ENCODE measurements around the gene C2CD3. TPM values are rescaled to one million over a fixed set of nuclear protein-coding genes. Genes with fewer than 3 reads are reported as not detected.

Gene C2CD3
- total RNA-seq, 2 experiments from 2014 or later = 31.9 to 35.1 TPM

DNA sequence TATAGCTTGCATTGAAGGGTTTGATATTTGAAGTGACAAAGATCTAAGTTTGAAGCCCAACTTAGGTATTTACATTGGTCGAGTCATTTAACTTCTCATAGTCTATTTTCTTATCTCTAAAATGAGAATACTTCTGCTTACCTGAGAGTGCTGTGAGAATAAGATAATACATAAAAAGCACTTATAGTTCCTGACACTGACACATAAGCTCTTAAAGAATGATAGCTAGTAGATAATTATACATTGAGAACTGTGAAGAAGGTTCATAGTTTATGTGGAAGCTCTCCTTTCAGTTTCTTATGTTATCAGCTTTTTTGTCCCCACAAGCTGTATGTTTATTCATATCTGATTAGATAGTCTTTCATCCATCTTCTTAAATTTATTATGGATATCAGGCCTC, 5.1 kb upstream of the C2CD3 start:
- CTCF ChIA-PET = no interaction called here
- intact Hi-C loops (cut with DNase I, micrococcal nuclease) = loop anchor here in 1 of 2 experiments (10.0 kb wide), 1 partner anchor 1639 kb away; the partner anchor contains the start of gene UVRAG
- Mint-ChIP-seq H3K4me1 (ENCODE audit: low read depth) (peaks cover 25% of the 10 kb centered on the region), H3K27ac (no peak overlapping the region), H3K36me3 (ENCODE audit: low read depth) (peaks cover 16% of the 10 kb centered on the region), H3K9me3 (no peaks in the 10 kb centered on the region), H3K27me3 (no peaks in the 10 kb centered on the region), H3K4me3 (no peak overlapping the region)
- Histone ChIP-seq H3K27ac (ENCODE audit: low read depth in 1 of 2, low read length in 2 of 2) (no peak overlapping the region), H3K4me1 (ENCODE audit: insufficient read depth, low read length) (peaks cover 13% of the 10 kb centered on the region), H3K27me3 (ENCODE audit: control insufficient read depth in 1 of 2, insufficient read depth in 2 of 2, low read length in 2 of 2) (no peaks in the 10 kb centered on the region), H3K9me3 (ENCODE audit: control insufficient read depth in 1 of 2, insufficient read depth in 1 of 2, low read length in 2 of 2) (no peaks in the 10 kb centered on the region), H3K4me3 (ENCODE audit: low read length) (no peak overlapping the region), H3K36me3 (ENCODE audit: insufficient read depth, low read length) (no peaks in the 10 kb centered on the region)
- ATAC-seq (ENCODE audit: poor library complexity) (no peak), DNase-seq (no peak)
- POLR2A ChIA-PET = no interaction called here
- TF ChIP-seq, protein P1, sequence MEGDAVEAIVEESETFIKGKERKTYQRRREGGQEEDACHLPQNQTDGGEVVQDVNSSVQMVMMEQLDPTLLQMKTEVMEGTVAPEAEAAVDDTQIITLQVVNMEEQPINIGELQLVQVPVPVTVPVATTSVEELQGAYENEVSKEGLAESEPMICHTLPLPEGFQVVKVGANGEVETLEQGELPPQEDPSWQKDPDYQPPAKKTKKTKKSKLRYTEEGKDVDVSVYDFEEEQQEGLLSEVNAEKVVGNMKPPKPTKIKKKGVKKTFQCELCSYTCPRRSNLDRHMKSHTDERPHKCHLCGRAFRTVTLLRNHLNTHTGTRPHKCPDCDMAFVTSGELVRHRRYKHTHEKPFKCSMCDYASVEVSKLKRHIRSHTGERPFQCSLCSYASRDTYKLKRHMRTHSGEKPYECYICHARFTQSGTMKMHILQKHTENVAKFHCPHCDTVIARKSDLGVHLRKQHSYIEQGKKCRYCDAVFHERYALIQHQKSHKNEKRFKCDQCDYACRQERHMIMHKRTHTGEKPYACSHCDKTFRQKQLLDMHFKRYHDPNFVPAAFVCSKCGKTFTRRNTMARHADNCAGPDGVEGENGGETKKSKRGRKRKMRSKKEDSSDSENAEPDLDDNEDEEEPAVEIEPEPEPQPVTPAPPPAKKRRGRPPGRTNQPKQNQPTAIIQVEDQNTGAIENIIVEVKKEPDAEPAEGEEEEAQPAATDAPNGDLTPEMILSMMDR (IDR thresholded peaks at IDR 0.05) = no peak

DNA sequence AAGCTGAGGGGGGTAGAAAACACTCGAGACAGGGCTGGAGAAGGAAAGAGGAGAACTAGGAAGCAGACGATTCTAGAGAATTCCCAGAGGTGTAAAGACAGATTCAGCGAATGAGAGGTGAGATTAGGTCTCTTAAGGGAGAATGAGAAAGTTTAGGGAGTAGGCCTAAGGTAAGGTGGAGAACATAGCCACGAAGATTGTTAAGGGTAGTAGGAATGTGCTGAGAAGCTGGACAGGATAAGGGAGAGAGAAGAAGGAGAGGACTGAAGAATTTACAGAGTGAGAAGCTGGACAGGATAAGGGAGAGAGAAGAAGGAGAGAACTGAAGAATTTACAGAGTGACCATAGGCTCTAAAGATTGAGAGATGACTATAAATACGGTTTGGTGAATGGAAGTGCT, 1.2 kb upstream of the C2CD3 start:
- DNase-seq (peak in 1 of 14 experiments; percentile 2), ATAC-seq (ENCODE audit: poor library complexity) (no peak)
- Histone ChIP-seq H3K36me3 (ENCODE audit: insufficient read depth, low read length) (peaks cover 13% of the 10 kb centered on the region), H3K27ac (ENCODE audit: low read depth in 1 of 2, low read length in 2 of 2) (no peak overlapping the region), H3K9me3 (ENCODE audit: control insufficient read depth in 1 of 2, insufficient read depth in 1 of 2, low read length in 2 of 2) (no peaks in the 10 kb centered on the region), H3K4me3 (ENCODE audit: low read length) (peak overlapping the region; percentile 90), H3K4me1 (ENCODE audit: insufficient read depth, low read length) (peaks cover 26% of the 10 kb centered on the region), H3K27me3 (ENCODE audit: control insufficient read depth in 1 of 2, insufficient read depth in 2 of 2, low read length in 2 of 2) (no peaks in the 10 kb centered on the region)
- H3K27me3 Mint-ChIP-seq = no peaks in the 10 kb centered on the region
- H3K27ac Mint-ChIP-seq = no peak overlapping the region
- TF ChIP-seq, protein P1 (IDR thresholded peaks at IDR 0.05) = no peak
- H3K9me3 Mint-ChIP-seq = no peaks in the 10 kb centered on the region
- ChIA-PET CTCF (no interaction called here), POLR2A (interaction anchor here (0.9 to 2.4 kb wide), 3 partner anchors 202 to 322 kb away, joined by 3 to 29 read pairs (median 10); partner anchors contain the start of gene LIPT2)
- H3K4me1 Mint-ChIP-seq (ENCODE audit: low read depth) = peaks cover 20% of the 10 kb centered on the region
- H3K4me3 Mint-ChIP-seq = no peak overlapping the region
- H3K36me3 Mint-ChIP-seq (ENCODE audit: low read depth) = peaks cover 16% of the 10 kb centered on the region
- intact Hi-C loops (cut with DNase I, micrococcal nuclease) = loop anchor here (1.0 to 10.0 kb wide), 15 partner anchors 57 to 1740 kb away; partner anchors contain the start of genes COA4 (in 2 of the 2), PAAF1 (in 2 of the 2), CLPB (in 1 of the 2) and FAM168A (in 1 of the 2)

DNA sequence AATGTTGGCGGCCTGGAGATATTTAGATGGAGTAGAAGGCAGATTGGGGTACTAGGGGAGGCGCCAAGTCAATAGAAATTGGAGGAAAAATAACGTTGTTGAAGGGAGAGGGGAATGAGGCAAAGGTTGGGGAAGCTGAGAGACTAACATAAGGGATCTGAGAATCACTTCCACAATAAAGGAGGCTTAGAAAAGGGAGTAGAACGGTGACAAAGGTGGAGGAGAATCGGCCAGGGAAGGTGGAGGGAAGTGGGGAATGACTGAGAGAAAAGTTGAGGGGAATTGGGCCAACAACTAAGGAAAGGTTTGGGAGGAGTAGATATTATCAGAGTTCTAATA, 797 bp upstream of the C2CD3 start:
- Mint-ChIP-seq H3K9me3 (no peaks in the 10 kb centered on the region), H3K4me1 (ENCODE audit: low read depth) (peaks cover 20% of the 10 kb centered on the region)

More for the DNA sequence above, 797 bp upstream of the C2CD3 start:
- Mint-ChIP-seq H3K27ac (no peak overlapping the region), H3K4me3 (no peak overlapping the region), H3K27me3 (no peaks in the 10 kb centered on the region), H3K36me3 (ENCODE audit: low read depth) (peaks cover 20% of the 10 kb centered on the region)
- CTCF ChIA-PET = no interaction called here
- H3K4me1 ChIP-seq (ENCODE audit: insufficient read depth, low read length) = peaks cover 26% of the 10 kb centered on the region
- POLR2A ChIA-PET = interaction anchor here (0.9 to 2.4 kb wide), 9 partner anchors 13 to 1737 kb away, joined by 3 to 29 read pairs (median 10); partner anchors contain the start of genes CLPB, LIPT2 and UCP2
- TF ChIP-seq, protein P1 (IDR thresholded peaks at IDR 0.05) = no peak
- H3K36me3 ChIP-seq (ENCODE audit: insufficient read depth, low read length) = peaks cover 16% of the 10 kb centered on the region
- intact Hi-C loops (cut with DNase I, micrococcal nuclease) = loop anchor here (1.0 to 10.0 kb wide), 15 partner anchors 58 to 1739 kb away; partner anchors contain the start of genes COA4 (in 2 of the 2), PAAF1 (in 2 of the 2), CLPB (in 1 of the 2) and FAM168A (in 1 of the 2)
- H3K4me3 ChIP-seq (ENCODE audit: low read length) = peak overlapping the region; percentile 90
- H3K27me3 ChIP-seq (ENCODE audit: control insufficient read depth in 1 of 2, insufficient read depth in 2 of 2, low read length in 2 of 2) = no peaks in the 10 kb centered on the region
- peak overlapping the region; percentile 75 to 78 for H3K27ac ChIP-seq (ENCODE audit: low read depth in 1 of 2, low read length in 2 of 2)
- no peaks in the 10 kb centered on the region for H3K9me3 ChIP-seq (ENCODE audit: control insufficient read depth in 1 of 2, insufficient read depth in 1 of 2, low read length in 2 of 2)
- DNase-seq (no peak), ATAC-seq (ENCODE audit: poor library complexity) (no peak)
